SK-N-SH (cell line): ENCODE data around the gene TNFAIP8L3. TPM values are rescaled to one million over a fixed set of nuclear protein-coding genes. Genes with fewer than 3 reads are reported as not detected.

Experiments used
- CTCF ChIA-PET: fragments of 300-600, 350-600 bp; formaldehyde crosslinking; extraction: SDS; loops from one replicate; lab custom pipeline; 2021; lab: Yijun Ruan, JAX
- POLR2A ChIA-PET: fragments of 350-600 bp; sonication (Branson Sonifier 250); formaldehyde crosslinking; extraction: SDS; loops from one replicate; lab custom pipeline; 2020; ENCODE audit warnings: antibody characterized with exemption, inconsistent platforms; lab: Yijun Ruan, JAX
- DNase-seq: peaks from one replicate; pipeline ENCODE4 v3.0.0; 2012
- H2AFZ ChIP-seq: fragments of 200-600 bp; sonication (generic); 2 replicates; pipeline ENCODE4 v1.8.1; 2016; ENCODE audit warnings: antibody characterized with exemption, mild to moderate bottlenecking, low read depth
- H3F3A ChIP-seq: fragments of 200-600 bp; sonication (generic); replicated peaks from 2 replicates; pipeline ENCODE3; 2016; ENCODE audit warnings: antibody characterized with exemption, mild to moderate bottlenecking; ENCODE audit not compliant: insufficient read depth
- H3K27ac ChIP-seq, 2 experiments: fragments of 200-500 bp in 1 of 2; fragments of 200-600 bp in 1 of 2; sonication (Bioruptor generic) in 1 of 2; sonication (generic), shearing (Covaris generic) in 1 of 2; 2 replicates each; pipeline versions ENCODE4 v1.5.1 to v1.6.1; 2014 to 2016; ENCODE audit warnings: low read depth in 2 of 2, inconsistent platforms in 1 of 2, low read length in 1 of 2, mild to moderate bottlenecking in 1 of 2, mixed read lengths in 1 of 2
- H3K27me3 ChIP-seq: fragments of 200-600 bp; sonication (generic), shearing (Covaris generic); 2 replicates; pipeline ENCODE4 v1.6.1; 2016; ENCODE audit warnings: mixed run types; ENCODE audit not compliant: insufficient read depth
- H3K36me3 ChIP-seq, 2 experiments: fragments of 200-500 bp in 1 of 2; fragments of 200-600 bp in 1 of 2; sonication (Bioruptor generic) in 1 of 2; sonication (generic) in 1 of 2; replicated peaks in 1 of 2; 2 replicates each; pipeline versions ENCODE3 to v1.5.1; 2014 to 2016; ENCODE audit warnings: low read length in 1 of 2, mild to moderate bottlenecking in 1 of 2; ENCODE audit not compliant: insufficient read depth in 2 of 2, control insufficient read depth in 1 of 2
- H3K4me1 ChIP-seq, 2 experiments: fragments of 200-500 bp in 1 of 2; fragments of 200-600 bp in 1 of 2; sonication (Bioruptor generic) in 1 of 2; sonication (generic), shearing (Covaris generic) in 1 of 2; 2 replicates each; pipeline versions ENCODE4 v1.5.1 to v1.6.1; 2014 to 2016; ENCODE audit warnings: low read depth in 1 of 2, low read length in 1 of 2, mixed run types in 1 of 2; ENCODE audit not compliant: insufficient read depth in 2 of 2, control insufficient read depth in 1 of 2
- H3K4me2 ChIP-seq: fragments of 200-600 bp; sonication (generic), shearing (Covaris generic); 2 replicates; pipeline ENCODE4 v1.6.1; 2017; ENCODE audit warnings: mixed run types
- H3K4me3 ChIP-seq, 2 experiments: fragments of 200-500 bp in 1 of 2; fragments of 200-600 bp in 1 of 2; sonication (Bioruptor generic) in 1 of 2; sonication (generic), shearing (Covaris generic) in 1 of 2; 2 replicates each; pipeline versions ENCODE4 v1.5.1 to v1.8.1; 2014 to 2016; ENCODE audit warnings: low read depth in 2 of 2, inconsistent platforms in 1 of 2, low read length in 1 of 2, mild to moderate bottlenecking in 1 of 2, mixed read lengths in 1 of 2, moderate library complexity in 1 of 2
- H3K79me2 ChIP-seq: fragments of 200-600 bp; sonication (generic); 2 replicates; pipeline ENCODE4 v1.8.1; 2017; ENCODE audit warnings: mild to moderate bottlenecking; ENCODE audit not compliant: insufficient read depth
- H3K9ac ChIP-seq: fragments of 200-600 bp; sonication (generic); 2 replicates; pipeline ENCODE4 v1.6.1; 2017; ENCODE audit warnings: mixed run types
- H3K9me2 ChIP-seq: fragments of 200-600 bp; sonication (generic); 2 replicates; pipeline ENCODE4 v1.6.1; 2017; ENCODE audit warnings: mixed run types
- H3K9me3 ChIP-seq: fragments of 200-600 bp; sonication (generic); 2 replicates; pipeline ENCODE4 v1.6.1; 2017; ENCODE audit warnings: mixed run types, mild to moderate bottlenecking, moderate library complexity
- H4K20me1 ChIP-seq: fragments of 200-600 bp; sonication (generic); 2 replicates; pipeline ENCODE4 v1.6.1; 2017; ENCODE audit warnings: mild to moderate bottlenecking, mixed run types; ENCODE audit not compliant: insufficient read depth
- CHD2 ChIP-seq: fragments of 150-350 bp; IDR thresholded peaks from 2 replicates; pipeline ENCODE4 v1.6.1; 2018; ENCODE audit warnings: low read length; ENCODE audit not compliant: partially characterized antibody
- ELF1 ChIP-seq: IDR thresholded peaks from 2 replicates; pipeline ENCODE4 v1.4.0; 2012
- EP300 ChIP-seq, 2 experiments: IDR thresholded peaks; 2 replicates each; pipeline versions ENCODE4 v1.4.0 to v1.6.1; 2012; ENCODE audit warnings: borderline replicate concordance in 1 of 2, low read depth in 1 of 2, low read length in 1 of 2
- EZH2phosphoT487 ChIP-seq: fragments of 200-600 bp; sonication (generic); IDR thresholded peaks from 2 replicates; pipeline ENCODE4 v1.6.1; 2017; ENCODE audit warnings: low read depth, mixed run types, mild to moderate bottlenecking, antibody characterized with exemption, moderate library complexity, borderline replicate concordance
- FOXM1 ChIP-seq: IDR thresholded peaks from 2 replicates; pipeline ENCODE4 v1.4.0; 2012; ENCODE audit warnings: low read depth, mild to moderate bottlenecking
- GATA2 ChIP-seq: sonication (generic); formaldehyde crosslinking; IDR thresholded peaks from 2 replicates; pipeline ENCODE4 v1.5.0; 2020; ENCODE audit warnings: mild to moderate bottlenecking, missing genetic modification reagents
- JUND ChIP-seq: IDR thresholded peaks from 2 replicates; pipeline ENCODE4 v1.4.0; 2012
- MEF2A ChIP-seq: IDR thresholded peaks from 2 replicates; pipeline ENCODE4 v1.4.0; 2012; ENCODE audit warnings: low read depth, borderline replicate concordance
- MXI1 ChIP-seq: IDR thresholded peaks from 2 replicates; pipeline ENCODE4 v1.6.1; 2012; ENCODE audit warnings: mild to moderate bottlenecking, low read depth, low read length, improper control_type of control experiment
- RAD21 ChIP-seq: IDR thresholded peaks from 2 replicates; pipeline ENCODE4 v1.6.1; 2012; ENCODE audit warnings: mild to moderate bottlenecking, low read length
- RFX5 ChIP-seq: IDR thresholded peaks from 2 replicates; pipeline ENCODE4 v1.6.1; 2012; ENCODE audit warnings: mild to moderate bottlenecking, improper control_type of control experiment, low read length
- RXRA ChIP-seq: IDR thresholded peaks from 2 replicates; pipeline ENCODE4 v1.4.0; 2012; ENCODE audit warnings: low read depth, mild to moderate bottlenecking, borderline replicate concordance
- SIN3A ChIP-seq: IDR thresholded peaks from 2 replicates; pipeline ENCODE4 v1.6.1; 2012; ENCODE audit warnings: low read depth, mild to moderate bottlenecking, low read length, moderate library complexity, borderline replicate concordance
- SMC3 ChIP-seq: IDR thresholded peaks from 2 replicates; pipeline ENCODE4 v1.6.1; 2012; ENCODE audit warnings: low read depth, low read length, improper control_type of control experiment
- TCF12 ChIP-seq: IDR thresholded peaks from 2 replicates; pipeline ENCODE4 v1.4.0; 2012
- WGBS: methylation state at CpG from one replicate; pipeline ENCODE4 v1.1.6; 2017; ENCODE audit warnings: low lambda C conversion rate; 5-methylcytosine and 5-hydroxymethylcytosine counted together
- polyA plus RNA-seq, 3 experiments: library from polyadenylated mRNA; depleted of rRNA; stranded (reverse); fragments of >200 nt; gene quantifications; 2 replicates each; pipeline ENCODE4 v1.2.3, GENCODE V29; 2012
- TF ChIP-seq, protein P1 (sequence below): fragments of 150-350 bp; IDR thresholded peaks from 2 replicates; pipeline ENCODE4 v1.6.1; 2016; ENCODE audit warnings: mild to moderate bottlenecking, low read depth, low read length
- TF ChIP-seq, protein P2 (sequence below): IDR thresholded peaks from 2 replicates; pipeline ENCODE4 v1.6.1; 2012; ENCODE audit warnings: mild to moderate bottlenecking, low read depth, low read length, moderate library complexity

The TNFAIP8L3 gene
- polyA plus RNA-seq, 1 of the 3 experiments (the other 2 are of a cell fraction): 0.08 TPM

DNA sequence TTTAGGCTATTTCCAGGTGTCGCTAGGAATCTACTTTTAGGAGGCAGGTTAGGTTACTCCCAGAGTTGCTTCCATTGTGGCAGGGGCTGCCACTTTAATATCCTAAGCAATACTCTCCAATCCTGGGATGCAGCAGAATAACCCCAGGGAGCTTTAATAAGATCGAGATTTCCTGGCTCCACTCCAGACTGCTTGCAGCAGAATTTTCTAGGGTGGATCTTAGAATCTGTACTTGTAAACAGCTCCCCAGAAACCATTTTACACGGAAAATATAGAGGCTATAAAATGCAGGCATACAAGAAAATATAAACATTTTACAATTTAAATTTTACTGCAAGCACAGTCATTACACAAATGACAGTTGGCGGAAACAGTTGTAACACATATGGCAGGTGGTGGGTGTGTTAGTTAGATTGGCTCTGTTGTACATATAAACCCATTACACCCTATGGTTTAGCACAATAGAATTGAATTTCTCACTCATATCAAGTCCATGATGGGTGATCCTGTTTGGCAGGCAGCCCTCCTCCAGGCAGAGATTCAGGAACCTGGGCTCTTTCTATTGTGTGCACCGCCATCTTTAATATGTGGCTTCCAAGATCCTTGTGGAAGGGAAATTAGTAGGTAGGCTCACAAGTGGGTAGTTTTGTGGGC, 35.0 kb upstream of the TNFAIP8L3 start:
- CTCF ChIA-PET: interaction anchor here (0.9 to 1.5 kb wide), 3 partner anchors 12 to 63 kb away, joined by 3 to 11 read pairs (median 8); no protein-coding TSS in a partner anchor
- TF ChIP-seq EP300 (IDR thresholded peaks at IDR 0.05; ENCODE audit: borderline replicate concordance in 1 of 2, low read depth in 1 of 2, low read length in 1 of 2): no peak
- no peak for TF ChIP-seq TCF12
- TF ChIP-seq GATA2 (CRISPR knock-in tag): no peak
- no peak for TF ChIP-seq JUND
- no peak for TF ChIP-seq MXI1
- no peak for TF ChIP-seq SIN3A

DNA sequence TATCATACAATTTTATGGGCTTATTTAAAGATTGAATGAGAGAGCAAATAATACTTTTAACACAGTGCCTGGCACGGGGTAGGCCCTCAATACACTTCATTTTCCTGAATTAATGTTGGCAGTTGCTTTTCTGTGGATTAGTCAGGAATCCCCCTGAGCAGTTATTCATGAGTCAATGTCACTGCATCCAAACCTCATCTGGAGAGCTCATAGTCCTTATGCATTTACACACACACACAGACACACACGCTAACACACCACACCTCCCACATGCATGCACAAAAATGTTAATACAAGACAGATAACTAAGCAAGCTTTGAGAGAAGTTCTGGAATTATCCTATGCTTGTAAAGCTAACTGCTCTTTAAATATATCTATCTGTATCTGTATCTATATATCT, 34.0 kb upstream of the TNFAIP8L3 start:
- WGBS: 76% methylated on average over 2 of the region's 2 CpGs
- ChIA-PET POLR2A (no interaction called here), CTCF (interaction anchor here (0.9 to 1.5 kb wide), 4 partner anchors 12 to 64 kb away, joined by 3 to 11 read pairs (median 6); no protein-coding TSS in a partner anchor)
- Histone ChIP-seq H4K20me1 (no peaks in the 10 kb centered on the region), H3F3A (peaks cover 15% of the 10 kb centered on the region), H3K79me2 (no peaks in the 10 kb centered on the region), H3K27me3 (no peaks in the 10 kb centered on the region), H3K4me2 (no peak overlapping the region), H3K4me1 (peaks cover 3 to 4% of the 10 kb centered on the region in 2 experiments; a peak in 2 of 4 replicates), H2AFZ (no peak overlapping the region), H3K9ac (no peak overlapping the region), H3K4me3 (no peak overlapping the region), H3K9me3 (no peaks in the 10 kb centered on the region), H3K36me3 (no peaks in the 10 kb centered on the region), H3K9me2 (no peaks in the 10 kb centered on the region), H3K27ac (no peak overlapping the region)
- TF ChIP-seq ELF1: no peak
- no peak for TF ChIP-seq JUND
- TF ChIP-seq SIN3A: no peak
- no peak for TF ChIP-seq MXI1
- TF ChIP-seq RFX5: no peak
- no peak for TF ChIP-seq EP300 (IDR thresholded peaks at IDR 0.05; ENCODE audit: borderline replicate concordance in 1 of 2, low read depth in 1 of 2, low read length in 1 of 2)
- DNase-seq: no peak

More for the DNA sequence above, 35.0 kb upstream of the TNFAIP8L3 start:
- Histone ChIP-seq H3K4me2 (no peak overlapping the region), H3K4me1 (peaks cover 3 to 4% of the 10 kb centered on the region in 2 experiments; a peak in 2 of 4 replicates), H4K20me1 (no peaks in the 10 kb centered on the region), H3F3A (peaks cover 15% of the 10 kb centered on the region), H3K27ac (no peak overlapping the region), H3K4me3 (no peak overlapping the region), H3K36me3 (no peaks in the 10 kb centered on the region), H3K27me3 (no peaks in the 10 kb centered on the region), H2AFZ (no peak overlapping the region), H3K9me3 (no peaks in the 10 kb centered on the region), H3K79me2 (no peaks in the 10 kb centered on the region), H3K9me2 (no peaks in the 10 kb centered on the region), H3K9ac (no peak overlapping the region)
- no peak for DNase-seq
- 66% methylated on average over 5 of the region's 5 CpGs for WGBS
- POLR2A ChIA-PET: interaction anchor here (0.6 kb wide), 1 partner anchor 60 kb away, joined by 3 read pairs; no protein-coding TSS in a partner anchor

DNA sequence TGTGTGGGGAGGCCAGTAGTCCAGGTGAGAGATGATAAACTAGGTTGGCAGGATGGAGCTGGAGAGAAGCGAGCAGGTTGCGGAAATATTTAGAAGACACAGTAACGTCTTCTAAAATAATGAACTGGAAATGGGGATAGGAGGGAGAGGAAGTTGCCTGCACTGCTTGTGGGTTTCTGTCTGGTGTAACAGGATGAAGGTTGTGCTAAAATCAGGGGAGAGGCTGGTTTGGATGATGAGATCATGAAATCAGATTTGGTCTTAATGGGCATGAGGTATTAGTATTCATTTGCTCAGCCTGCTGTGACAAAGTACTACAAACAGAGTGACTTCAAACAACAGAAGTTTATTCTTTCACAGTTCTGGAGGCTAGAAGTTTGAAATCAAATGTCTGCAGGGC, 32.1 kb upstream of the TNFAIP8L3 start:
- WGBS: 96% methylated on average over 3 of the region's 3 CpGs
- CTCF ChIA-PET: interaction anchor here (1.4 to 1.5 kb wide), 2 partner anchors 36 to 67 kb away, joined by 3 to 4 read pairs; no protein-coding TSS in a partner anchor
- no peak overlapping the region for H3K9ac ChIP-seq
- TF ChIP-seq EZH2phosphoT487 (no peak), SMC3 (no peak), RAD21 (no peak), CHD2 (no peak), SIN3A (no peak), MEF2A (no peak), FOXM1 (no peak), RXRA (no peak)
- TF ChIP-seq, protein P1, sequence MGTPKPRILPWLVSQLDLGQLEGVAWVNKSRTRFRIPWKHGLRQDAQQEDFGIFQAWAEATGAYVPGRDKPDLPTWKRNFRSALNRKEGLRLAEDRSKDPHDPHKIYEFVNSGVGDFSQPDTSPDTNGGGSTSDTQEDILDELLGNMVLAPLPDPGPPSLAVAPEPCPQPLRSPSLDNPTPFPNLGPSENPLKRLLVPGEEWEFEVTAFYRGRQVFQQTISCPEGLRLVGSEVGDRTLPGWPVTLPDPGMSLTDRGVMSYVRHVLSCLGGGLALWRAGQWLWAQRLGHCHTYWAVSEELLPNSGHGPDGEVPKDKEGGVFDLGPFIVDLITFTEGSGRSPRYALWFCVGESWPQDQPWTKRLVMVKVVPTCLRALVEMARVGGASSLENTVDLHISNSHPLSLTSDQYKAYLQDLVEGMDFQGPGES: no peak
- TF ChIP-seq, protein P2, sequence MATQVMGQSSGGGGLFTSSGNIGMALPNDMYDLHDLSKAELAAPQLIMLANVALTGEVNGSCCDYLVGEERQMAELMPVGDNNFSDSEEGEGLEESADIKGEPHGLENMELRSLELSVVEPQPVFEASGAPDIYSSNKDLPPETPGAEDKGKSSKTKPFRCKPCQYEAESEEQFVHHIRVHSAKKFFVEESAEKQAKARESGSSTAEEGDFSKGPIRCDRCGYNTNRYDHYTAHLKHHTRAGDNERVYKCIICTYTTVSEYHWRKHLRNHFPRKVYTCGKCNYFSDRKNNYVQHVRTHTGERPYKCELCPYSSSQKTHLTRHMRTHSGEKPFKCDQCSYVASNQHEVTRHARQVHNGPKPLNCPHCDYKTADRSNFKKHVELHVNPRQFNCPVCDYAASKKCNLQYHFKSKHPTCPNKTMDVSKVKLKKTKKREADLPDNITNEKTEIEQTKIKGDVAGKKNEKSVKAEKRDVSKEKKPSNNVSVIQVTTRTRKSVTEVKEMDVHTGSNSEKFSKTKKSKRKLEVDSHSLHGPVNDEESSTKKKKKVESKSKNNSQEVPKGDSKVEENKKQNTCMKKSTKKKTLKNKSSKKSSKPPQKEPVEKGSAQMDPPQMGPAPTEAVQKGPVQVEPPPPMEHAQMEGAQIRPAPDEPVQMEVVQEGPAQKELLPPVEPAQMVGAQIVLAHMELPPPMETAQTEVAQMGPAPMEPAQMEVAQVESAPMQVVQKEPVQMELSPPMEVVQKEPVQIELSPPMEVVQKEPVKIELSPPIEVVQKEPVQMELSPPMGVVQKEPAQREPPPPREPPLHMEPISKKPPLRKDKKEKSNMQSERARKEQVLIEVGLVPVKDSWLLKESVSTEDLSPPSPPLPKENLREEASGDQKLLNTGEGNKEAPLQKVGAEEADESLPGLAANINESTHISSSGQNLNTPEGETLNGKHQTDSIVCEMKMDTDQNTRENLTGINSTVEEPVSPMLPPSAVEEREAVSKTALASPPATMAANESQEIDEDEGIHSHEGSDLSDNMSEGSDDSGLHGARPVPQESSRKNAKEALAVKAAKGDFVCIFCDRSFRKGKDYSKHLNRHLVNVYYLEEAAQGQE: no peak

More for the DNA sequence above, 32.1 kb upstream of the TNFAIP8L3 start:
- no peak overlapping the region for H3K27ac ChIP-seq
- peaks cover 4% of the 10 kb centered on the region for H3F3A ChIP-seq
- H3K9me2 ChIP-seq: no peaks in the 10 kb centered on the region
- no peak overlapping the region for H3K4me2 ChIP-seq
- H3K9me3 ChIP-seq: 0 out of 2 replicates have a peak, but pooled peaks cover 3% of the 10 kb centered on the region
- no peaks in the 10 kb centered on the region for H3K4me1 ChIP-seq
- no peak overlapping the region for H3K4me3 ChIP-seq
- H2AFZ ChIP-seq: no peak overlapping the region
- no peaks in the 10 kb centered on the region for H3K27me3 ChIP-seq
- POLR2A ChIA-PET: no interaction called here
- H4K20me1 ChIP-seq: no peaks in the 10 kb centered on the region
- no peaks in the 10 kb centered on the region for H3K79me2 ChIP-seq
- no peak for DNase-seq
- no peaks in the 10 kb centered on the region for H3K36me3 ChIP-seq
